Measurements from ENCODE around the gene ARSG. TPM values are rescaled to one million over a fixed set of nuclear protein-coding genes. Genes with fewer than 3 reads are reported as not detected.

The ARSG gene
- total RNA-seq, 4 donors from 2014 or later, result 6.1 to 8.9 (median 7.0) TPM

DNA sequence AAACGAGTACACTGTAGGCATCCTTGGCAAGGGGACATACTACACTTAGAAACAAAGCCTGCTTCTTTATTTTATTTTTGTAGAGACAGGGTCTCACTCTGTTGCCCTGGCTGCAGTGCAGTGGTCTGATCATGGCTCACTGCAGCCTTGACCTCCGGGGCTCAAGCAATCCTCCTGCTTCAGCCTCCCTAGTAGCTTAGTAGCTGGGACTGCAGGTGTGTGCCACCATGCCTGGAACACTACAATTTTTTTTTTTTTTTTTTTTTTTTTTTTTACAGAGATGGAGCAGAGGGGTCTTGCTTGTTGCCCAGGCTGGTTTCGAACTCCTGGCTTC, 87.8 kb downstream of the ARSG start:
- Histone ChIP-seq H3K9me3 (no peaks in the 10 kb centered on the region), H3K36me3 (no peaks in the 10 kb centered on the region), H3K4me1 (peaks cover 2 to 41% (median 18%) of the 10 kb centered on the region in 3 donors), H3K27me3 (no peaks in the 10 kb centered on the region), H3K4me3 (no peak overlapping the region), H3K27ac (peak overlapping the region; percentile 78 to 98 (median 90))
- WGBS, 2 donors, result 77 to 88% methylated on average over 1 to 3 of the region's 3 CpGs
- intact Hi-C loops (cut with DNase I), result no loop called here
- DNase-seq, result no peak
- no peak for TF ChIP-seq POLR2A (IDR thresholded peaks at IDR 0.05)
- TF ChIP-seq, protein P1, sequence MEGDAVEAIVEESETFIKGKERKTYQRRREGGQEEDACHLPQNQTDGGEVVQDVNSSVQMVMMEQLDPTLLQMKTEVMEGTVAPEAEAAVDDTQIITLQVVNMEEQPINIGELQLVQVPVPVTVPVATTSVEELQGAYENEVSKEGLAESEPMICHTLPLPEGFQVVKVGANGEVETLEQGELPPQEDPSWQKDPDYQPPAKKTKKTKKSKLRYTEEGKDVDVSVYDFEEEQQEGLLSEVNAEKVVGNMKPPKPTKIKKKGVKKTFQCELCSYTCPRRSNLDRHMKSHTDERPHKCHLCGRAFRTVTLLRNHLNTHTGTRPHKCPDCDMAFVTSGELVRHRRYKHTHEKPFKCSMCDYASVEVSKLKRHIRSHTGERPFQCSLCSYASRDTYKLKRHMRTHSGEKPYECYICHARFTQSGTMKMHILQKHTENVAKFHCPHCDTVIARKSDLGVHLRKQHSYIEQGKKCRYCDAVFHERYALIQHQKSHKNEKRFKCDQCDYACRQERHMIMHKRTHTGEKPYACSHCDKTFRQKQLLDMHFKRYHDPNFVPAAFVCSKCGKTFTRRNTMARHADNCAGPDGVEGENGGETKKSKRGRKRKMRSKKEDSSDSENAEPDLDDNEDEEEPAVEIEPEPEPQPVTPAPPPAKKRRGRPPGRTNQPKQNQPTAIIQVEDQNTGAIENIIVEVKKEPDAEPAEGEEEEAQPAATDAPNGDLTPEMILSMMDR (IDR thresholded peaks at IDR 0.05), result no peak

DNA sequence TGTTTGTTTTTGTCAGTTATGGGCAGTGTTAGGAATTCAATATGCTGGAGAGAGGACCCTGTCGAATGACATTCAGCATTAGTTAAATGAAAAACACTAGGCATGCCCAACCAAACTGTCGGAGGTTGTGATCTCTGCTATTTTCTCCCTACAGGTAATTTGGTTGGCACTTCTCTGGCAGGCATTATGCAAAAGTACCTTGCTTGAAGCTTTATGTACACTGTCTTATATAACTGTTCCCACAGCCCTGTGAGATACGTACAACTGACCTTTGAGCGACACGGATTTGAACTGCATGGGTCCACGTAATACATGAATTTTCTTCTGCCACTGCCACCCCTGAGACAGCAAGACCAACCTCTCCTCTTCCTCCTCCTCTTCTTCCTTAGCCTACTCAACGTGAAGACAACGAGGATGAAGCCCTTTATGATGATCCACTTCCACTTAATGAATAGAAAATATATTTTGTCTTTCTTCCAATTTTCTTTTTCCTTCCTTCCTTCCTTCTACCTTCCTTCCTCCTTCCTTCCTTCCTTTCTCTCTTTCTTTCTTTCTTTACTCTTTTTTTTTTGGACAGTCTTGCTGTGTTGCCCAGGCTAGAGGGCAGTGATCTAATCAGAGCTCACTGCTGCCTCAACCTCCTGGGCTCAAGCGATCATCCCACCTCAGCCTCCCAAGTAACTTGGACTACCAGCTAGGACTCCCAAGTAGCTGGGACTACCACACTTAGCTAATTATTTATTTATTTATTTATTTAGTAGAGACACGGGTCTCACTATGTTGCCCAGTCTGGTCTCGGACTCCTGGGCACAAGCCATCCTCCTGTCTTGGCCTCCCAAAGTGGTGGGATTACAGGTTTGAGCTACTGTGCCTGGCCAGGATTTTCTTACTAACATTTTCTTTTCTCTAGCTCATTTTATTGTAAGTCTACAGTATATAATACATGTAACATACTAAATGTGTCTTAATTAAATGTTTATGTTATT, 88.7 kb downstream of the ARSG start:
- Histone ChIP-seq H3K4me1 (peaks cover 2 to 45% (median 18%) of the 10 kb centered on the region in 3 donors), H3K9me3 (no peaks in the 10 kb centered on the region), H3K4me3 (no peak overlapping the region), H3K27ac (peak overlapping the region; percentile 78 to 98 (median 90)), H3K27me3 (no peaks in the 10 kb centered on the region), H3K36me3 (no peaks in the 10 kb centered on the region)
- DNase-seq, result no peak
- intact Hi-C loops (cut with DNase I), result no loop called here
- no peak for TF ChIP-seq POLR2A (IDR thresholded peaks at IDR 0.05)
- TF ChIP-seq, protein P1 (IDR thresholded peaks at IDR 0.05), result no peak
- WGBS, 2 donors, result 89 to 97% methylated on average over 11 of the region's 11 CpGs

DNA sequence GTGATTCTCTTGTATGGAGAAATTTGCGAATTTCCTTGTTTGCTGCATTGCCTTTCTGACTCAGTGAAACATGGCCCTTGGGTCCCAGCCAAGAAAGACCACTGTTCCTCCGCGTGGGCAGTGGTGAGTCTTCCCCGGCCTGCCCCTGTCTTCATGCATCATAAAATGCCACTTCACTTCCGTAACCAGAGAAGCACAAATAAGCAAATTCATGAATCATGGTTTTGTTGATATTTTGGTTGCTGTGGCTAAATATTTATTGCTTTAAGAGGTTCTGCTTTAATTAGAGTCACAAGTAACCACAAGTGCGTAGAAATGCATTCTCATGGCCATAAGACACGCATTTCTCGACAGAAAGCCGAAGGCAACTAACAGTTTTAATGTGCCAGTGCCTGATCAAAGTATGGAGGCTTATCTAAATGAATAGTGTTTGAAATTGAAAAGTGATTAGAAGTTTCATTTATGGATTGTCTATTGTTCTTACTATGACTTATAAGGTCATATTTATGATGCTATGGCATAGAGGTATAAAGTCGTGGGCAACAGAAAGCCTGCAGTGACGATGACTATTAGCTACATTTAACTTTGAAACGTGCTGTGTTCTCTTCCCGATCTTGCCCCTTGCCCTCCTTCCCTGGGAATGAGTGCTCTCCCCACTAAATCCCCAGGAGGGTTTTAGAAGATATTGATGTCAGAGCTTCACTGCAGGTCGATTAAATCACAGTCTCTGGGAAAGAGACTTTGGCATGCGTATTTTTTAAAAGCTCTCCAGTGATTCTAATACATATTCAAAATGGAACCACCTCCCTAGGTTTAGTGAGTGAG, 90.0 kb downstream of the ARSG start:
- no peaks in the 10 kb centered on the region for H3K9me3 ChIP-seq
- no peaks in the 10 kb centered on the region for H3K36me3 ChIP-seq
- no peak overlapping the region for H3K4me3 ChIP-seq
- WGBS, 2 donors, result 74 to 82% methylated on average over 15 of the region's 15 CpGs
- peaks cover 2 to 45% (median 18%) of the 10 kb centered on the region in 3 donors for H3K4me1 ChIP-seq
- intact Hi-C loops (cut with DNase I), result no loop called here
- no peaks in the 10 kb centered on the region for H3K27me3 ChIP-seq
- H3K27ac ChIP-seq, result peak overlapping the region; percentile 0 to 91 (median 55)
- no peak for DNase-seq
- TF ChIP-seq POLR2A (IDR thresholded peaks at IDR 0.05), result no peak

DNA sequence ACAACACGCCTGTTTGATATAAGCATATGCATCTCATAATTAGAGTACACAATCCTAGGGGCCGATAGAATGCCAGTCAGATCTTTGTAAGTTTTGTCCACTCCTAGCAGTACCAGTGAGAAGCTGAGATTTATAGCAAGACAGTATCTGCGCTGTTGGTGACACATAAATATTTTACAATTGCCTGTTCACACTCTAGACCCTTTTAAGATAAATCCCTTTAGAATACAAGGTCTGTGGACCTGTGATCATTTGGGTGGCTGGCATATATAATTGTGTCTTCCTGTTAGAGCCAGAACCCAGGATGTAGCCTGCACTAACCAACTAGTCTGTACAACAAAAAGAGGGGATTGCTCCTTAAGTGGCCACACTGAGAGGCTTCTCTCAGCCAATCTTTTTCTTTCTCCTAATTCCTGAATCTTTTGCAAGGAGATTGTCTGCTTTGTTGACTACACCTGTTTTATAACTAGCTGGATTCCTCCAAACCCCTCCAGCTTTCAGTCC, 91.3 kb downstream of the ARSG start:
- Histone ChIP-seq H3K36me3 (no peaks in the 10 kb centered on the region), H3K27me3 (no peaks in the 10 kb centered on the region), H3K4me1 (peaks cover 2 to 37% (median 10%) of the 10 kb centered on the region in 3 donors), H3K4me3 (no peak overlapping the region), H3K9me3 (no peaks in the 10 kb centered on the region), H3K27ac (peak overlapping the region in 2 of 4 donors; percentile 50 to 57)
- DNase-seq, result no peak
- intact Hi-C loops (cut with DNase I), result no loop called here
- 88 to 100% methylated on average over 3 of the region's 3 CpGs for WGBS, 2 donors
- TF ChIP-seq POLR2A (IDR thresholded peaks at IDR 0.05), result no peak
- TF ChIP-seq, protein P1 (IDR thresholded peaks at IDR 0.05), result no peak

DNA sequence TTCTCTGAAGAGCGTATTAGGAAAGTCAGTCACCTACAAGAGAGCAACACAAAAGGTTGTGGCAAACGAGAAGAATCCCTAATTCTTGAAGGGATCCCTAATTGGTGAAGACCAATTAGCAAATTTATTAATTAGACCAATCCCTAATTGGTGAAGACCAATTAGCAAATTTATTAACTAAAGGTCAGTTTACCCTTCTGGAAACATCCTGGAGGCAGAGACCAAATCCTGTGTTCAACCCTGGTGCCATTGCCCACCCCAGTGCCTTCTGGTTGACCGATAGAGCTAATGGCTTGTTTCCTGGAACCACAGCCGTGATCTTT, 91.8 kb downstream of the ARSG start:
- Histone ChIP-seq H3K9me3 (no peaks in the 10 kb centered on the region), H3K27me3 (no peaks in the 10 kb centered on the region), H3K4me1 (peaks cover 2 to 32% (median 6%) of the 10 kb centered on the region in 3 donors), H3K36me3 (no peaks in the 10 kb centered on the region), H3K4me3 (no peak overlapping the region), H3K27ac (peak overlapping the region in 3 of 4 donors; percentile 50 to 72 (median 57))
- WGBS, 2 donors, result 65 to 79% methylated on average over 4 of the region's 4 CpGs
- TF ChIP-seq, protein P1 (IDR thresholded peaks at IDR 0.05), result no peak
- TF ChIP-seq POLR2A (IDR thresholded peaks at IDR 0.05), result no peak
- intact Hi-C loops (cut with DNase I), result no loop called here
- no peak for DNase-seq
